Activated CD8-positive, alpha-beta memory T cell treated with anti-CD3 and anti-CD28 coated beads, Interleukin-2, amount 50 U/mL, for 24 hours (primary cell): ENCODE data around the gene OSBPL7.
"Not testable (repeated sequence)": the region's sequence is repeated elsewhere in the genome, so short reads cannot be mapped to it uniquely, and the experiment has no call there.

ENCODE experiments used
- DNase-seq: peaks from one replicate; pipeline ENCODE4 v3.0.0-alpha.2; 2020; ENCODE audit errors: extremely low read depth

OSBPL7 gene

GRCh38 chr17:47806026-47806912 is 15.3 kb downstream of the OSBPL7 start:
- DNase-seq, result no peak

GRCh38 chr17:47804461-47804860 is 17.1 kb downstream of the OSBPL7 start:
- no peak for DNase-seq

GRCh38 chr17:47803751-47804150 is 17.8 kb downstream of the OSBPL7 start:
- no peak for DNase-seq

GRCh38 chr17:47803201-47803600 is 18.4 kb downstream of the OSBPL7 start:
- no peak for DNase-seq

- DNase-seq, result no peak
These were observed 19.1 kb downstream of the OSBPL7 start for GRCh38 chr17:47802341-47803022.

- DNase-seq, result no peak
These were observed 19.7 kb downstream of the OSBPL7 start for GRCh38 chr17:47801906-47802305.

GRCh38 chr17:47801176-47801765 is 20.3 kb downstream of the OSBPL7 start:
- no peak for DNase-seq

GRCh38 chr17:47800686-47801085 is 20.9 kb downstream of the OSBPL7 start:
- DNase-seq, result no peak

GRCh38 chr17:47797797-47798196 is 23.8 kb downstream of the OSBPL7 start:
- DNase-seq, result no peak

GRCh38 chr17:47792979-47793378 is 28.6 kb downstream of the OSBPL7 start:
- DNase-seq, result no peak

- DNase-seq, result no peak
These were observed 29.1 kb downstream of the OSBPL7 start for GRCh38 chr17:47792457-47792856.

GRCh38 chr17:47791025-47791424 is 30.6 kb downstream of the OSBPL7 start:
- DNase-seq, result no peak

GRCh38 chr17:47789611-47790561 is 31.7 kb downstream of the OSBPL7 start:
- no peak for DNase-seq

GRCh38 chr17:47785538-47786123 is 36.0 kb downstream of the OSBPL7 start:
- DNase-seq, result no peak

- DNase-seq, result no peak
These were observed 40.2 kb downstream of the OSBPL7 start for GRCh38 chr17:47781397-47781796.

GRCh38 chr17:47778184-47778635 is 43.4 kb downstream of the OSBPL7 start:
- no peak for DNase-seq

- no peak for DNase-seq
These were observed 45.0 kb downstream of the OSBPL7 start for GRCh38 chr17:47776330-47777197.

GRCh38 chr17:47774987-47775580 is 46.5 kb downstream of the OSBPL7 start:
- no peak for DNase-seq

- DNase-seq, result no peak
These were observed 47.3 kb downstream of the OSBPL7 start for GRCh38 chr17:47774331-47774730.

GRCh38 chr17:47773649-47774048 is 47.9 kb downstream of the OSBPL7 start:
- not testable (repeated sequence) for DNase-seq
